Parietal lobe (tissue), 2 donors: Measurements from ENCODE around the gene CLEC18C. TPM values are rescaled to one million over a fixed set of nuclear protein-coding genes. Genes with fewer than 3 reads are reported as not detected.

Source experiments
- small RNA-seq: library from RNA; depleted of rRNA; stranded (forward); fragments of <200 nt; gene quantifications from one replicate; pipeline ENCODE3, GENCODE V24; 2014; ENCODE audit warnings: low replicate concordance
- total RNA-seq: library from RNA; depleted of rRNA; stranded (reverse); fragments of >200 nt; gene quantifications from one replicate; pipeline ENCODE4 v1.2.3, GENCODE V29; 2014

The CLEC18C gene
- 0.94 TPM for total RNA-seq

DNA sequence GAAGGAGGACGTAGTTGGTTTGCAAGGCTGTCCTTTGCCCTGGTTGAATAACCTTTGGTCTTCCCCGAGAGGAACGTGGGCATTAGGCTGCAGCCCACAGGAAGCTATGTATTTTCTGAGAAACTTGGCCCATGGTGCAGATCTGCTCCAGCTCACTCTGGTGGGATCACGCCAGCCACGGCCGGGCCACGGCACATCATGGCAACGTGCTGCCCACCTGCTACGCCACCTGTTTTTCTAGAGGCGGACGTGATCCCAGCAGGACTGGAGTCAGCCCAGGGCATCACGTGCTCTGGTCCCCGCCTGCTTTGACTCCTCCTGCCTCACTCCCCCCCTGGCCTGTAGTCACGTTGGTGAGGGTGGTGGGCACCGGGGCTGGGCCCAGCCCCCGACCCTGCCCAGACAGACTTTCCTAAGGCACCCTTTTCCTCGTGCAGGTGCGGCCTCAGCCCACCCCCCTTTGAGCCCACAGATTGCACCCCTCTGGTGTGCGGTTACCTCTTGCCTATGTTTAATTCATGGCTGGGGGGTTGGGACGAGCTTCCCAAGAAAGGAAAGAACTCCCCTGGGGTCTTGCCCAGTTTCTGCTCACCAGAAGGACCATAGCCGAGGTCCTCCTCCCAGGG lies at the start of gene CLEC18C:
CLEC18C (plus strand) TSS at position 576 of the 626 bp plus-strand sequence. CDS start 492 bp downstream, outside the sequence.

Small RNA genes lying within 50 kb of the gene (small RNA-seq; reads per million reads assigned to genes)
- gene AC009060.2 = not detected

Other genes with a start within 250 kb of the CLEC18C start
- gene CLEC18A, start 222.5 kb upstream of the CLEC18C start, total RNA-seq = 3.1 TPM
- 23.5 TPM for gene PDPR, start 59.5 kb upstream of the CLEC18C start, total RNA-seq
- gene EXOSC6, start 78.2 kb downstream of the CLEC18C start, total RNA-seq = 53.2 TPM
- gene AARS1, start 115.7 kb downstream of the CLEC18C start, total RNA-seq = 76.4 TPM
- gene DDX19B, start 125.4 kb downstream of the CLEC18C start, total RNA-seq = 32.9 TPM
- 50.1 TPM for gene DDX19A, start 173.1 kb downstream of the CLEC18C start, total RNA-seq